DMS53 treated with DMSO at 0.1 percent for 48 hours (cell line): ENCODE data around the gene PAIP2.
"Not testable (repeated sequence)": the region's sequence is repeated elsewhere in the genome, so short reads cannot be mapped to it uniquely, and the experiment has no call there.

ENCODE experiments used
- DNase-seq: peaks from one replicate; lab custom pipeline; 2025; ENCODE audit not compliant: unreplicated experiment; lab: John Stamatoyannopoulos, UW

The PAIP2 gene

DNA sequence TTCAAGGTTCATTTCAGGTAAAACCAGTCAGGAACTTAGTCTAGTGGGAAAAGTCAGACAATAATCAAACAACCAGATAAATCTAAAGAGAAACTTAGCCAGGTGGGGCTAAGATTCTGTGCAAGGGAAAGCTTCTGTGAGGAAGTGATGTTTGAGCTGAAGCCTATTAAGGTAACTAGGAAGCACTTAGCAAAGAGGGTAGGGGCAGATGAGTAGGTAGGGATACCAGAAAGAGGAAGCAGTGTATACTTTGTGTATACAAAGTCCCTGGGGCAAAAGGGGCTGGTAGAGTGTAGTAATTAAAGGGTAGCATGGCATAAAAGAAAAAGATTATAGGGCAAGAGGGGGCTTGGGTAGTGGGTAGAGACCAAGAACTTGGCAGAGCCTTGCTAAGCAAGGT is 65.9 kb downstream of the PAIP2 start:
- no peak for DNase-seq

GRCh38 chr5:139408191-139408590 is 66.5 kb downstream of the PAIP2 start:
- DNase-seq: no peak

GRCh38 chr5:139409116-139409515 is 67.5 kb downstream of the PAIP2 start:
- not testable (repeated sequence) for DNase-seq

DNA sequence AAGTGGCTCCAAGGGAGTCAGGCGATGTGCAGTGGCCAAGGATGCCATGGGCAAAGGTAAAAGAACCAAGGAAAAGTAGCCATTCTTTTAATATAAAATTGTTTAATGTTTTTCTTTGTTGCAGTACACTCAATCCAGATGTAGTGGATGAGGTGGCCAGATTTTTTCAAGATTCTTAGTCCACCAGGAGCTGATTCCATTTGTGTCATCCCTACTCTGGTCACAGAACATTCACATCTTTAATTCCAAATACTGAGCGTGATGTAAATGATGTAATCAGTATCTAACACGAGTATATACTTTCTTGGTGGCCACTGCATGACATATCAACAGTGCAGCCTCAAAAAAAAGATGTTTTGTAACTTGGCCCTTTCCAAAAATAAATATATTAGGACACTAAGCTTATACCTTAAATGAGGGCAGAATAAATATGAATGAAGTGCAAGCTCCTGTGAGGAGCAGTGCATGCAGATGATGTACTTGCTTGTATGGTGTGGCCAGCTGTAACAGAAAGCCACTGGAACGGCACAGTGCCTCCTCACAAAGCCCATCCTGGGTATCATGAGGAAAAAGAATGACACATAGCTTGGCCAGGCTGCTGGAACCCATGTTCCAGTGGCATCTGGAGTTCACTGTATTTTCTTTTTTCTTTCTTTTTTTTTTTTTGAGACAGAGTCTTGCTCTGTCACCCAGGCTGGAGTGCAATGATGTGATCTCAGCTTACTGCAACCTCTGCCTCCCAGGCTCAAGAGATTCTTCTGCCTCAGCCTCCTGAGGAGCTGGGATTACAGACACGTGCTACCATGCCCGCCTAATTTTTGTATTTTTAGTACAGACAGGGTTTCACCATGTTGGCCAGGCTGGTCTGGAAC is 68.7 kb downstream of the PAIP2 start:
- DNase-seq: no peak

GRCh38 chr5:139410993-139411828 is 69.6 kb downstream of the PAIP2 start:
- no peak for DNase-seq

DNA sequence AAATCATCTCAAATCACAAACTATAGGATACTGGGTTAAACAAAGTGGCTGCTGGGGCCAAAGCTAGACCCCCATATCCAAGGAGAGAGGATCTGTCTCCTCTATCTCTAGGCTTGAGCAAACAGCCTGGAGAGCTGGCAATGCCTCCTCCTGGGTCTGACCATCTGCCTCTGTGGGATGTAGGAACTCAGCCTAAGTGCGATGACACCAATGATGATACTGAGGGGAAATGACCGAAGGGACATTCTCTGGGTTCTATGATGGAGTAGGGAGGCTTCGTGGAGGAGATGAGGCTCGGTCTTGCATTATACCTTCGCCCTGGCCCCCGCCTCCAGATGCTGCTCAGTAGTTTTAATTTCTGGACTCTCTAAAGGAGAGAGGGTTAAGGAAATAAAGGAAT is 71.5 kb downstream of the PAIP2 start:
- no peak for DNase-seq

DNA sequence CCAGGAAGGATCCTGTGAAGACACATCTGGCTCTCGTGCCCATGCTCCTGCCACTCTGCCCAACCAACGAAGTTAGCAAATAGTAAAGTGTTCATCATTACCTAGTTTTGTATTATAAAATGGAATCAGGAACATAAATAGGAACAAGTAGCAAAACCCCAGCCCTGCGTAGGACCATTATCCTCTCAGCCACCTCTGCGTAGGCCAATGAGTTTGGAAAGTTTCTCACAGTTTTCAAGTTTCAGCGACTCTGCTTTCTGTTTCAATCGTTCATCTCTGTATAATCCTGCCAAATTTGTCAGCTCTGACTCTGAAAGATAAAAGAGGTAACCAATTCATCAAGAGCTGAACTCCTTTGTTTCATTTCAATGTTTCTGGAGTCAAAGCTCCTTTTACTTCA is 72.3 kb downstream of the PAIP2 start:
- DNase-seq: no peak

- no peak for DNase-seq
These were observed 73.0 kb downstream of the PAIP2 start for GRCh38 chr5:139414581-139415130.

- DNase-seq: no peak
These were observed 73.7 kb downstream of the PAIP2 start for GRCh38 chr5:139415221-139415861.

GRCh38 chr5:139415869-139416268 is 74.2 kb downstream of the PAIP2 start:
- DNase-seq: no peak

GRCh38 chr5:139416651-139417050 is 75.0 kb downstream of the PAIP2 start:
- DNase-seq: no peak

DNA sequence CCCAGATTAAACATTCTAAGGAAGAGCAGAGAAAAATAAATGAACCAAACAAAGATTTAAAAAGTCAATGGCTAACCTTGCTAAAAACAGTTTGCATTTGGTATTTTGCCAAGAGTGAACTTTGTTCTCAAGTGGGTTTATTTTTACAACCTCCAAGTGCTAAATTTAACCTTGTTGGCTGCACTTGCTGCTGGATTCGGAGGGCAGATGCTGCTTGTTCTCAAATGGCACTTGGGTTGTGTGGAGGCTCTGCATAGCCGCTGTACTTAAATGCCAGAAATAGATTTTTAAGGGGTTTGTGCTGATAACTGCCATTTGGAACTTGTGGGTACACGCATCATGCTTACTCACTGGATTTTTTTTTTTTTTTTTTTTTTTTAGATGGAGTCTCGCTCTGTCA is 75.6 kb downstream of the PAIP2 start:
- no peak for DNase-seq

DNA sequence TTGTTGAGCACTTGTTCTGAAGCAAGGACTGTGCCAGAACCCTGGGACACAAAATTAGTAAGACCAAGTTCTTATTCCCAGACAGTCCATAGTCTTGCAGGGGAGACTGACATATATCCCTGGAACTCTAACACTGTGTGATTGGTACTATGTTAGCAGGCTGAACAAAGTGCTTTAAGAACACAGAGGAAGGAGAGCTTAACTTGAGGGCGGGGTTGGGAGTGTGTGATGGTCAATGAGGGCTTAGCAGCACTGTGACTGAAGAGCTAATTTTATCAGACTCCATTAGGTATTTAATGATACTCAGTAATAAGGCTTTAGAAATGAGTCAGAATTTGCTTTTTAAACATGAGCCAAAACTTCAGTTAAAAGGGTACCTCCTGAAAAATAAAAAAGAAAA is 77.1 kb downstream of the PAIP2 start:
- no peak for DNase-seq
